Muscle layer of colon (tissue), 2 donors: Measurements from ENCODE around the gene STT3A.

Experiments
- H3K27ac ChIP-seq: one replicate; pipeline ENCODE4 v1.7.0; 2013; ENCODE audit warnings: low read depth, mild to moderate bottlenecking, low read length, moderate library complexity
- H3K27me3 ChIP-seq, 2 donors: one replicate each; pipeline ENCODE4 v1.7.0; 2013; ENCODE audit warnings: low read length in 2 of 2, mild to moderate bottlenecking in 2 of 2; ENCODE audit not compliant: insufficient read depth in 2 of 2, control insufficient read depth in 1 of 2
- H3K36me3 ChIP-seq: one replicate; pipeline ENCODE4 v1.7.0; 2013; ENCODE audit warnings: mild to moderate bottlenecking, low read length; ENCODE audit not compliant: insufficient read depth
- H3K4me1 ChIP-seq: one replicate; pipeline ENCODE4 v1.7.0; 2013; ENCODE audit warnings: mild to moderate bottlenecking, low read length; ENCODE audit not compliant: insufficient read depth
- H3K4me3 ChIP-seq, 2 donors: one replicate each; pipeline ENCODE4 v1.7.0; 2013; ENCODE audit warnings: low read length in 2 of 2, low read depth in 1 of 2, mild to moderate bottlenecking in 1 of 2, moderate library complexity in 1 of 2
- H3K9ac ChIP-seq: one replicate; pipeline ENCODE4 v1.7.0; 2013; ENCODE audit warnings: low read length
- H3K9me3 ChIP-seq: one replicate; pipeline ENCODE4 v1.7.0; 2013; ENCODE audit warnings: mild to moderate bottlenecking, low read length
- donor health status: abdominal sarcoma.
- donor health status: Adenocarcinoma of cecum.

Gene STT3A

DNA sequence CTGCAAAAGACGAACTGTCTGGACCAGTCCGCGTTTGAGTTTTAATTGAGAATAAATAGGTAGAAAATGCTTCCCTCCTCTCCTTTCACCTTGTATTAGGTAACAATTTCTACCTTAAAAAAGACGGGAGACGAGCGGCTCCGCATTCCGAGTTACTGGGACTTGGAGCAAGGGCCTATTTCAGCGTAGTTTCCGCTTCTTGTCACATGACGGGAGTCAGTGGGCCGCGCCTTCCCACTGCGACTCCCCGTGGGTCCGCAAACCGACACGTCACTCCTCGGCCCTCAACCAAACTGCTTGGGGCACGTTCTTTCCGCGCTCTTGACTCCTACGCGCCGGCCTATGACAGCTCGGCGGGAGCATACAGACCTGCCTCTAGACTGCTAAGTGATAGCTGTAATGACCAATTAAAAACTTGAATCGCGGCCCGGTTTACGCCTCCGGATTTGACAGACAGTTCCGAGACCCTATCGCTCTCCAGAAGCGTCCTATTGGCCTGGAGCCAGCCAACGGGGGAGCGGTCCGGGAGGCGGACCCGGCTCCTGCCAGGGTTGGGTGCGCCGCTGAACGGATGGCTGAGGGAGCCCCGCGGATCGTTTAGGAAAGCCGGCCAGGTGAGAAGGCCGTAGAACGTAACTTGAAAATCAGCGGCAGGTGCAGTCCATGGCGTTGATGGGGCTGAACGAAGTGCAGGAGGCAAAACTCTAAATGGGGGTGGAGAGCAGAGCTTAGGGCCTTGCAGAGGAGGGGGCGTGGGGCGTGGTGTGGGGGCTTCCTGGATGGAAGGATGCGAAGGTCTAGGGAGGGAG lies at the start of gene STT3A:
TSS of gene STT3A (plus strand) at position 548 of the 809 bp plus-strand sequence. CDS start 3,064 bp downstream, outside the sequence.
- Histone ChIP-seq H3K27ac (peak within 1 kb of the TSS; percentile 100), H3K27me3 (no peaks in the 10 kb centered on the region), H3K36me3 (peaks cover 8% of the 10 kb centered on the region), H3K9me3 (no peaks in the 10 kb centered on the region), H3K4me1 (peaks cover 19% of the 10 kb centered on the region), H3K9ac (peak within 1 kb of the TSS; percentile 99), H3K4me3 (peak within 1 kb of the TSS; percentile 84 to 98)

DNA sequence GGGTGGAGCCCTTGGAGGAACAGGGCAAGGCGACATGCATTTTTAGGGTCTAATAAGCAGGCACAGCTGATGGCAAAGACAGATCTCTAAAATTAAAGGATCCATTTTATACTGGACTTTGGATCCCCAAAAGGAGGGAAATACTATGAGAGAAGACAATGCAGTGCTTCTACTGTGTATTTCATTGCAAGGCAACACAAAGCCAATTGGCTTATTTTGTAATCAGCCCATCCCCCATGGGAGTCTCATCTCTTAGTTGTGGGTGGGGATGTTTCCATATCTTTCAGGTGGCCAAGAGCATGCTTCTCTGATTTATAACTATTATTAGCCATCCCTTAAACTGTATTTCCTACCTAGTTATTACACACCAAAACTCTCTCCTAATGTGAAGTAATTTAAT lies 41.9 kb upstream of the STT3A start:
- H3K36me3 ChIP-seq: no peaks in the 10 kb centered on the region

DNA sequence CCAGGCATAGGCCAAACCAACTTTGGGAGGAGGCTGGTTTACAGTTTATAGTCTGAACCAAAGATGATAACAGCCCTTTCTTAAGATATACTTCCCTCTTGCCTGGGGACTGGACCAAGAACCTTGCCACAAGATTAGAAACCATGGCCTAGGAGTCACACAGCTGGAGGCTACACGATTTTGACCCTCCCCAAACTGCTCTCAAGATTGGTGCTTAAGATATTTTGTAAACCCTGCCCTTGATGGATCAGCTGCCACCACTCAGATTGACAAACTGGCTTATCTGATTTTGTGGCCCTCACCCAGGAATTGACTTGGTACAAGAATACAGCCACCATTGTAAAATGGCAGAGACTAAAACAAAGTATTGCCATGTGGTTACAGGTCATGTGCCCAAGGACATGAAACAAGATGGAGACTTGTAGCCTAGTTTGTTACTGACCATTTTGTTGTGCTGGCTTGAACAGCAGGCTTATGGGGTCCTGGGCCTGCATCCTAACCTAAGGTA lies 40.8 kb upstream of the STT3A start:
- no peaks in the 10 kb centered on the region for H3K4me1 ChIP-seq

More for the DNA sequence above, 41.9 kb upstream of the STT3A start:
- H3K4me3 ChIP-seq: no peak overlapping the region
- no peaks in the 10 kb centered on the region for H3K4me1 ChIP-seq
- peaks cover 11% of the 10 kb centered on the region for H3K9me3 ChIP-seq
- no peaks in the 10 kb centered on the region for H3K27me3 ChIP-seq
- H3K9ac ChIP-seq: no peak overlapping the region
- H3K27ac ChIP-seq: no peak overlapping the region

DNA sequence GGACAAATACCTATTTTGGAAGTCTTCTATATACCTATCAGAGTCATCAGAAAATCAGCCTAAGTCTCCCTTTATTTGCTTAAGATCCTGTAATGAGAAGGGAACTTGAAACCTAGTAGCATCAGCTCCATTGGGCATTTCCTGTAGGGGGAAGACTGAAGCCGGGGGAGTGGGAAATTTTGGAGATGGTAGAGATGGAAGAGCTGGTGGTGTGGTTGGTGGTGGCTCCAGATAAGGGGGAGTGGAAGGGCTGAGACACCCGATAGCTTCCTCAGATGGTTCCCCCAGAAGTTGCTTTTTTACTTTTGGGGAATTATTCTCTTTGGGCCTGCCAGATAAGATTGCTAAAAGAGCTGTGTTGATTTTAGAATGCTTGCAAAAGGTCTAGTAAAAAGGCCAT lies 39.7 kb upstream of the STT3A start:
- H3K9me3 ChIP-seq: peaks cover 11% of the 10 kb centered on the region
- no peak overlapping the region for H3K9ac ChIP-seq
- H3K4me1 ChIP-seq: no peaks in the 10 kb centered on the region
- H3K27me3 ChIP-seq: no peaks in the 10 kb centered on the region
- H3K4me3 ChIP-seq: no peak overlapping the region
- H3K27ac ChIP-seq: no peak overlapping the region
- H3K36me3 ChIP-seq: no peaks in the 10 kb centered on the region

More for the DNA sequence above, 40.8 kb upstream of the STT3A start:
- Histone ChIP-seq H3K27me3 (no peaks in the 10 kb centered on the region), H3K4me3 (no peak overlapping the region), H3K9me3 (peaks cover 11% of the 10 kb centered on the region), H3K27ac (no peak overlapping the region), H3K36me3 (no peaks in the 10 kb centered on the region), H3K9ac (no peak overlapping the region)

DNA sequence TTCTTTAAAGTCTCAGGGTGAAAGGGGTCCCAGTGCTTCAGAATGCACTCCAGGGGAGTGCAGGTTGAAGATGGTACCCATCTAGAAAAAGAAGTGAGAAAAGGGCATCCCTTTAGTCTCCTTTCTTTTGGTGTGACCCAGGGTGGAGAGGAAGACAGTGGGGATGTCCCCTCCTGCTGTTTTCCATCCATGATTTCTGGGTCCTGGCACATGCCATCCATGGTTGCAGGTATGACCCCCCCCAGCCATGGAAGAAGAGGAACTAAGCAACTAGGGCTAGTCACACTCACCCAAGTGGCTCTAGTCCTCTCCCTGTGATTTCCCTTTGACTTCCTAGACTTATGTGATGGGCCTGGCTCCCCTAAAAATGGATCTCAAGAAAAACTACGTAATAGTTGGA lies 39.3 kb upstream of the STT3A start:
- H3K9me3 ChIP-seq: peaks cover 11% of the 10 kb centered on the region
- no peaks in the 10 kb centered on the region for H3K4me1 ChIP-seq
- no peak overlapping the region for H3K27ac ChIP-seq
- H3K27me3 ChIP-seq: no peaks in the 10 kb centered on the region
- no peak overlapping the region for H3K4me3 ChIP-seq
- no peaks in the 10 kb centered on the region for H3K36me3 ChIP-seq
- H3K9ac ChIP-seq: no peak overlapping the region

DNA sequence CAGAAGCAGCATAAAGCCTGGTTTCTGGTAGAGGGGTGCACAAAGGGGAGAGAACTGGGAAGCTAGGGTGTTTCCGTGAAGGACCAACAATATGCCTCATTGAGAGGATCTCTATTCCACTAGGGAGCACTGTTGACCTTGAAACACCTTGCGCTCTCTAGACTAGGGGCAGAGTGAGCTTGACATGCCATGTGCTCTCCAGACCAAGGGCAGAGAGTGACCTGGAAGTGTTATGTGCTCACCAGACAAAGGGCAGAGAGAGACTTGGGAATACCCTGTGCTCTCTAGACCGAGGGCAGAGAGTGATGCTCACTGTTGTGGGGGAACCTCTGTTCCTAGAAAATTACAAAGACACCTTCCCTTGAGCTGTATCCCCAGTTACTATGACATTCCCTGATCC lies 38.6 kb upstream of the STT3A start:
- Histone ChIP-seq H3K36me3 (no peaks in the 10 kb centered on the region), H3K4me3 (no peak overlapping the region), H3K9ac (no peak overlapping the region), H3K9me3 (peaks cover 11% of the 10 kb centered on the region), H3K4me1 (no peaks in the 10 kb centered on the region), H3K27me3 (no peaks in the 10 kb centered on the region), H3K27ac (no peak overlapping the region)

DNA sequence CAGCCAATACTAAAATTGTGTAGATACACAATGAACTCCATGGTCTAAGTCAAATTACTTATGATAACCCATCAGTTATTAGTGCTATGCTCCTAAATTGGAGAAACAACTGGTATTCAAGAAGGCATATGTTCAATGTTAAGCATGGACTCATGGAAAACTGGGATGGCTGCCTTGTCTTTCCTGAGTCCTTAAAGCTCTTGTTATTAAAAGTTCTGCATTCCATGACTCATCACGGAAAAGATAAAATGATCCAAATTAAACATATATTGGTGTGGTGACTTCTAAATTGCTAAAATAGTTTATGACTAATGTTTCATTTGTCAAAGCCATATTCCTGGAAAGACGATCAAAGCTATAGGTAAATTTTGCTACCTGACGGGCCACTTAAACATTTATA lies 32.8 kb upstream of the STT3A start:
- Histone ChIP-seq H3K9me3 (no peaks in the 10 kb centered on the region), H3K4me1 (no peaks in the 10 kb centered on the region), H3K27ac (no peak overlapping the region), H3K9ac (no peak overlapping the region), H3K4me3 (no peak overlapping the region), H3K27me3 (no peaks in the 10 kb centered on the region), H3K36me3 (no peaks in the 10 kb centered on the region)

DNA sequence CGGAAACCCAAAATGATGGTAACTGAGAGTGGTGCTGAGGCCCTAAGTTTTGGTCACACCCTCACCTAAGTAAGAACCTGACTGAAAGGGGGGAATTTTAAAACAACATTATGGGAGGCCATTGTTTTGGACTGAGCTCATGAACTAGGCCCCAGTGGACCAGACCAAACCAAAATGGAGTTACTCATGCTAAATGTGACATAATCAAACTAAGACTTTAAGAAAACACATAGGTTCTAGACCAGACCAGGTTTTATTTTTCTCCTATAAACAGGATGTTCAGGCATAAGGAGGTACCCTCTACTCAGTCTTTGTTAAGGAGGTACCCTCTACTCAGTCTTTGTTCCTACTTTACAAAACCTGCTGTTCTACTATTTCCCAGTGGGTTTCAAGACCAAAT lies 30.7 kb upstream of the STT3A start:
- Histone ChIP-seq H3K4me1 (no peaks in the 10 kb centered on the region), H3K9me3 (no peaks in the 10 kb centered on the region), H3K36me3 (no peaks in the 10 kb centered on the region), H3K27ac (no peak overlapping the region), H3K27me3 (no peaks in the 10 kb centered on the region), H3K9ac (no peak overlapping the region), H3K4me3 (no peak overlapping the region)

DNA sequence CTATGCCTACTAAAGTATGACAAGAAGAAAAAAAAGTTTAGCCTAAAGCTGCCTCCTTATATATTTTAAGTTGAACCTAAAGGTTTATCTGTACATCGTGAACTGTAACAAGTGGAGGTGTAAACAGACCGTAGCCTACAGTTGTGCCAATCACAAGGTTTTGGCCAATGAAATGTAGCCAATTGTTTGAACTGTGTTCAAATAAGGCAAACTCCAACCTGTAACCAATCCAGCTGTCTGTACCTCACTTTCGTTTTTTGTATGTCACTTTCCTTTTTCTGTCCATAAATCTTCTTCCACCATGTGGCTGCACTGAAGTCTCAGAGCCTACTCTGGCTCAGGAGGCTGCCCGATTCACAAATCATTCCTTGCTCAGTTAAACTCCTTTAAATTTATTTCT lies 30.2 kb upstream of the STT3A start:
- Histone ChIP-seq H3K4me1 (no peaks in the 10 kb centered on the region), H3K27ac (no peak overlapping the region), H3K4me3 (no peak overlapping the region), H3K9ac (no peak overlapping the region), H3K36me3 (no peaks in the 10 kb centered on the region), H3K9me3 (no peaks in the 10 kb centered on the region), H3K27me3 (no peaks in the 10 kb centered on the region)

DNA sequence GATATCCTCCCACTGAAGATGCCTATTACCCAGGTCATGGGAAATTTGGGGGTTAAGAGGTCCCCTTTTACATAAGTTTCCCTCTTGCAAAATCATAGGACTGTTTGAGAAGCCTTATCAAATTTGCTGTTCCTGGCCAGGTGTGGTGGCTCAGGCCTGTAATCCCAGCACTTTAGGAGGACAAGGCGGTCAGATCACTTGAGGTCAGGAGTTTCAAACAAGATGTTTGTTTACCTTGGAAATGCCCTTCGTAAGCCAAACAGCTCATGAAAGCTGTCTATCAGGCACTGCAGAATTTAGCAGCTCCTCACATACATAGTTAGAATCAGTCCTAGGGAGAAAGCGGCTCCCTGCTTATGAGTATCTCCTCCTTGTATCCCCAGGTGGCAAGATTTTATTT lies 28.3 kb upstream of the STT3A start:
- no peak overlapping the region for H3K9ac ChIP-seq
- no peak overlapping the region for H3K27ac ChIP-seq
- no peaks in the 10 kb centered on the region for H3K36me3 ChIP-seq
- no peaks in the 10 kb centered on the region for H3K27me3 ChIP-seq
- no peak overlapping the region for H3K4me3 ChIP-seq
- no peaks in the 10 kb centered on the region for H3K9me3 ChIP-seq
- H3K4me1 ChIP-seq: no peaks in the 10 kb centered on the region

DNA sequence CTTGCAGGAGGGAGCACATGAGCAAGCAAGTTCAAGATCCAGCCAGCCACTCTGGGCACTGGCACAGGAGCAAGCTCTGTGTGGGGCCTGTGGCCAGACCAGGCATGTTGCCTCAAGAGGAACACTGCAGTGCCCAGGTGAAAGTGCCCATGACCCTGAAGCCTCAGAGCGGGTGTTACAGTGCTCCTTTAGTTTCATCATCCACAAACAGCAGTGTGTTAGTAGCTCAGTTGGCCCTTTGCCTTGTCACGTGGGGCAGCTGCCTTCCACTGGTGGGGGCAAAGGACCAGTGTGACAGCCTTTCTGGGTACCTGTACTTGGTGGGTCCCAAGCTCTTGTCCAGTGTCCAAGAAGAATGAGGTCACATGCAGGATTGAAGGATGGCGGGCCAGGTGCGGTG lies 26.4 kb upstream of the STT3A start:
- H3K9me3 ChIP-seq: no peaks in the 10 kb centered on the region

More for the DNA sequence above, 26.4 kb upstream of the STT3A start:
- no peaks in the 10 kb centered on the region for H3K27me3 ChIP-seq
- no peak overlapping the region for H3K4me3 ChIP-seq
- H3K4me1 ChIP-seq: peaks cover 13% of the 10 kb centered on the region
- no peak overlapping the region for H3K9ac ChIP-seq
- H3K27ac ChIP-seq: no peak overlapping the region
- no peaks in the 10 kb centered on the region for H3K36me3 ChIP-seq
